H9 (cell line): Measurements from ENCODE around the gene ESRP2. TPM values are rescaled to one million over a fixed set of nuclear protein-coding genes. Genes with fewer than 3 reads are reported as not detected.

Experiments used
- DNase-seq: peaks from one replicate; pipeline ENCODE4 v3.0.0-alpha.2; 2017
- H2AFZ ChIP-seq: one replicate; pipeline ENCODE4 v1.6.1; 2013; ENCODE audit warnings: mild to moderate bottlenecking, low read length, control low read depth, moderate library complexity
- H2AK5ac ChIP-seq: 2 replicates; pipeline ENCODE4 v1.6.1; 2013; ENCODE audit warnings: low read length, control low read depth, mixed read lengths; ENCODE audit not compliant: insufficient read length
- H2BK120ac ChIP-seq: one replicate; pipeline ENCODE4 v1.6.1; 2013; ENCODE audit warnings: low read depth, mild to moderate bottlenecking, low read length, control low read depth, inconsistent platforms; ENCODE audit not compliant: poor library complexity, severe bottlenecking
- H2BK12ac ChIP-seq: 2 replicates; pipeline ENCODE4 v1.6.1; 2013; ENCODE audit warnings: low read length, control low read depth, mixed read lengths, low read depth; ENCODE audit not compliant: insufficient read length
- H2BK15ac ChIP-seq: 2 replicates; pipeline ENCODE4 v1.6.1; 2013; ENCODE audit warnings: low read depth, low read length, control low read depth
- H2BK20ac ChIP-seq: one replicate; pipeline ENCODE4 v1.6.1; 2013; ENCODE audit warnings: low read depth, mild to moderate bottlenecking, low read length, control low read depth, inconsistent platforms; ENCODE audit not compliant: poor library complexity, severe bottlenecking
- H2BK5ac ChIP-seq: 2 replicates; pipeline ENCODE4 v1.6.1; 2013; ENCODE audit warnings: low read length, control low read depth, mixed read lengths; ENCODE audit not compliant: insufficient read length
- H3K14ac ChIP-seq: 2 replicates; pipeline ENCODE4 v1.6.1; 2013; ENCODE audit warnings: low read length, control low read depth; ENCODE audit not compliant: insufficient read depth
- H3K18ac ChIP-seq: 2 replicates; pipeline ENCODE4 v1.6.1; 2013; ENCODE audit warnings: low read depth, mild to moderate bottlenecking, mixed read lengths, low read length, control low read depth; ENCODE audit not compliant: insufficient read length
- H3K23ac ChIP-seq: 2 replicates; pipeline ENCODE4 v1.6.1; 2013; ENCODE audit warnings: low read length, control low read depth, mixed read lengths, low read depth; ENCODE audit not compliant: insufficient read length
- H3K23me2 ChIP-seq: 2 replicates; pipeline ENCODE4 v1.6.1; 2013; ENCODE audit warnings: low read depth, mild to moderate bottlenecking, mixed read lengths, low read length, control low read depth; ENCODE audit not compliant: insufficient read length, poor library complexity, severe bottlenecking
- H3K27ac ChIP-seq: 2 replicates; pipeline ENCODE4 v1.5.1; 2013; ENCODE audit warnings: low read length, control low read depth, mixed read lengths, low read depth; ENCODE audit not compliant: insufficient read length
- H3K27me3 ChIP-seq: 2 replicates; pipeline ENCODE4 v1.6.1; 2013; ENCODE audit warnings: low read length, control low read depth, inconsistent platforms; ENCODE audit not compliant: insufficient read depth
- H3K4ac ChIP-seq: 2 replicates; pipeline ENCODE4 v1.6.1; 2013; ENCODE audit warnings: low read depth, mild to moderate bottlenecking, control low read depth, inconsistent platforms, low read length, moderate library complexity
- H3K4me1 ChIP-seq: 2 replicates; pipeline ENCODE4 v1.6.1; 2013; ENCODE audit warnings: low read length, control low read depth, inconsistent platforms; ENCODE audit not compliant: insufficient read depth
- H3K4me2 ChIP-seq: 2 replicates; pipeline ENCODE4 v1.6.1; 2013; ENCODE audit warnings: low read length, control low read depth, mixed read lengths; ENCODE audit not compliant: insufficient read length, insufficient read depth
- H3K56ac ChIP-seq: 2 replicates; pipeline ENCODE4 v1.6.1; 2013; ENCODE audit warnings: low read depth, mild to moderate bottlenecking, mixed read lengths, low read length, control low read depth; ENCODE audit not compliant: insufficient read length
- H3K79me1 ChIP-seq: 2 replicates; pipeline ENCODE4 v1.6.1; 2013; ENCODE audit warnings: low read depth, mild to moderate bottlenecking, moderate library complexity, low read length, control low read depth, inconsistent platforms; ENCODE audit not compliant: insufficient read depth, poor library complexity, severe bottlenecking
- H3K79me2 ChIP-seq: 2 replicates; pipeline ENCODE4 v1.6.1; 2013; ENCODE audit warnings: low read length, control low read depth, inconsistent platforms; ENCODE audit not compliant: insufficient read depth
- H3K9ac ChIP-seq: 2 replicates; pipeline ENCODE4 v1.6.1; 2013; ENCODE audit warnings: low read length, control low read depth, mixed read lengths; ENCODE audit not compliant: insufficient read length; ENCODE audit errors: extremely low read depth
- H3K9me3 ChIP-seq: one replicate; pipeline ENCODE4 v1.6.1; 2013; ENCODE audit warnings: low read depth, low read length, inconsistent platforms; ENCODE audit not compliant: control insufficient read depth
- H3T11ph ChIP-seq: one replicate; pipeline ENCODE4 v1.6.1; 2013; ENCODE audit warnings: mild to moderate bottlenecking, low read length, control low read depth, inconsistent platforms
- H4K20me1 ChIP-seq: one replicate; pipeline ENCODE4 v1.6.1; 2013; ENCODE audit not compliant: control insufficient read depth, insufficient read length, insufficient read depth
- H4K5ac ChIP-seq: 2 replicates; pipeline ENCODE4 v1.6.1; 2013; ENCODE audit warnings: low read depth, mild to moderate bottlenecking, mixed read lengths, low read length, control low read depth; ENCODE audit not compliant: insufficient read length
- H4K8ac ChIP-seq: replicated peaks from 2 replicates; pipeline ENCODE4 v1.6.1; 2013; ENCODE audit warnings: low read length, control low read depth, mixed read lengths, low read depth; ENCODE audit not compliant: insufficient read length
- H4K91ac ChIP-seq: 2 replicates; pipeline ENCODE4 v1.6.1; 2013; ENCODE audit warnings: low read depth, mild to moderate bottlenecking, moderate library complexity, mixed read lengths, low read length, control low read depth; ENCODE audit not compliant: insufficient read length
- H3K27ac Mint-ChIP-seq, 3 experiments: 2 replicates in 2 of 3; 3 replicates in 1 of 3; pipeline ENCODE4 v1.8.0; 2020 to 2021; ENCODE audit warnings: mixed read lengths in 3 of 3, mild to moderate bottlenecking in 1 of 3, moderate library complexity in 1 of 3
- H3K27me3 Mint-ChIP-seq: 2 replicates; pipeline ENCODE4 v1.8.0; 2021; ENCODE audit warnings: low read depth, mild to moderate bottlenecking, moderate library complexity, mixed read lengths
- H3K36me3 Mint-ChIP-seq, 3 experiments: 2 replicates in 2 of 3; 3 replicates in 1 of 3; pipeline ENCODE4 v1.8.0; 2020 to 2021; ENCODE audit warnings: low read depth in 3 of 3, mixed read lengths in 3 of 3; ENCODE audit not compliant: insufficient read depth in 1 of 3
- H3K4me1 Mint-ChIP-seq, 2 experiments: 2 replicates each; pipeline ENCODE4 v1.8.0; 2020; ENCODE audit warnings: mixed read lengths in 2 of 2
- H3K4me3 Mint-ChIP-seq, 2 experiments: 2 replicates in 1 of 2; 3 replicates in 1 of 2; pipeline ENCODE4 v1.8.0; 2020 to 2021; ENCODE audit warnings: mild to moderate bottlenecking in 2 of 2, mixed read lengths in 2 of 2, moderate library complexity in 1 of 2
- H3K9me3 Mint-ChIP-seq, 2 experiments: 2 replicates in 1 of 2; 3 replicates in 1 of 2; pipeline ENCODE4 v1.8.0; 2020; ENCODE audit warnings: mild to moderate bottlenecking in 2 of 2, mixed read lengths in 2 of 2, moderate library complexity in 1 of 2
- WGBS: extraction: QIAGEN DNeasy Blood & Tissue Kit; methylation state at CpG from one replicate; pipeline ENCODE4 v1.1.7; 2013; ENCODE audit warnings: missing lambda C conversion rate, low lambda C conversion rate, mixed read lengths; ENCODE audit not compliant: insufficient read length; ENCODE audit errors: extremely low coverage; 5-methylcytosine and 5-hydroxymethylcytosine counted together
- total RNA-seq: library from RNA; stranded (reverse); gene quantifications from 2 replicates; pipeline ENCODE4 v1.2.1, GENCODE V29; 2021
- TF ChIP-seq, protein P1 (sequence below): fragments of 200-600 bp; sonication (generic); conservative IDR thresholded peaks from 3 replicates; pipeline ENCODE4 v1.8.0; 2021; ENCODE audit warnings: antibody characterized with exemption, mild to moderate bottlenecking

Gene ESRP2
- total RNA-seq, 1 experiment from 2014 or later, result 59.5 TPM

DNA sequence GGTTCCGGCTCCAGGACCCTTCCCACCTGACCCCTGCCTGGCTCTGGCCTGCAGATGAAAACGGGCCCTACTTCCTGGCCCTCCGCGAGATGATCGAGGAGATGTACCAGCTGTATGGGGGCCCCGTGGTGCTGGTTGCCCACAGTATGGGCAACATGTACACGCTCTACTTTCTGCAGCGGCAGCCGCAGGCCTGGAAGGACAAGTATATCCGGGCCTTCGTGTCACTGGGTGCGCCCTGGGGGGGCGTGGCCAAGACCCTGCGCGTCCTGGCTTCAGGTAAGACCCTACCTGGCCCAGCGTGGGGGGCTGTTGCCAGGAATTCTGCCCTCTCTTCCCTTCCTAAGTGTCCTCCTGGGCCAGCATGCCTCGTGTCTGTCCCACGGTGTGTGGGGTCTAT is 19.8 kb upstream of the ESRP2 start:
- H2BK120ac ChIP-seq, result no peak overlapping the region
- H2AFZ ChIP-seq, result no peak overlapping the region
- no peak for DNase-seq
- H3K23me2 ChIP-seq, result no peaks in the 10 kb centered on the region
- Mint-ChIP-seq H3K9me3 (no peaks in the 10 kb centered on the region), H3K4me3 (no peak overlapping the region), H3K36me3 (peaks cover 0 to 17% (median 1%) of the 10 kb centered on the region in 3 experiments; a peak in 3 of 7 replicates), H3K27me3 (no peaks in the 10 kb centered on the region), H3K27ac (no peak overlapping the region), H3K4me1 (0 out of 4 replicates have a peak, but pooled peaks cover 0 to 3% of the 10 kb centered on the region in 2 experiments)
- no peaks in the 10 kb centered on the region for H3K4me1 ChIP-seq
- no peak overlapping the region for H3K18ac ChIP-seq
- H2BK5ac ChIP-seq, result no peak overlapping the region
- H4K8ac ChIP-seq, result no peak overlapping the region
- no peak overlapping the region for H2BK15ac ChIP-seq
- H4K91ac ChIP-seq, result no peak overlapping the region
- no peak overlapping the region for H3K23ac ChIP-seq
- H3K27me3 ChIP-seq, result no peaks in the 10 kb centered on the region
- no peak overlapping the region for H3K4ac ChIP-seq
- no peaks in the 10 kb centered on the region for H3K79me1 ChIP-seq
- no peak overlapping the region for H2BK12ac ChIP-seq
- H3T11ph ChIP-seq, result no peak overlapping the region
- H3K9me3 ChIP-seq, result no peaks in the 10 kb centered on the region
- H2AK5ac ChIP-seq, result no peak overlapping the region
- no peak overlapping the region for H3K4me2 ChIP-seq
- no peak overlapping the region for H2BK20ac ChIP-seq
- TF ChIP-seq, protein P1, sequence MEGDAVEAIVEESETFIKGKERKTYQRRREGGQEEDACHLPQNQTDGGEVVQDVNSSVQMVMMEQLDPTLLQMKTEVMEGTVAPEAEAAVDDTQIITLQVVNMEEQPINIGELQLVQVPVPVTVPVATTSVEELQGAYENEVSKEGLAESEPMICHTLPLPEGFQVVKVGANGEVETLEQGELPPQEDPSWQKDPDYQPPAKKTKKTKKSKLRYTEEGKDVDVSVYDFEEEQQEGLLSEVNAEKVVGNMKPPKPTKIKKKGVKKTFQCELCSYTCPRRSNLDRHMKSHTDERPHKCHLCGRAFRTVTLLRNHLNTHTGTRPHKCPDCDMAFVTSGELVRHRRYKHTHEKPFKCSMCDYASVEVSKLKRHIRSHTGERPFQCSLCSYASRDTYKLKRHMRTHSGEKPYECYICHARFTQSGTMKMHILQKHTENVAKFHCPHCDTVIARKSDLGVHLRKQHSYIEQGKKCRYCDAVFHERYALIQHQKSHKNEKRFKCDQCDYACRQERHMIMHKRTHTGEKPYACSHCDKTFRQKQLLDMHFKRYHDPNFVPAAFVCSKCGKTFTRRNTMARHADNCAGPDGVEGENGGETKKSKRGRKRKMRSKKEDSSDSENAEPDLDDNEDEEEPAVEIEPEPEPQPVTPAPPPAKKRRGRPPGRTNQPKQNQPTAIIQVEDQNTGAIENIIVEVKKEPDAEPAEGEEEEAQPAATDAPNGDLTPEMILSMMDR, result no peak
- H3K27ac ChIP-seq, result no peak overlapping the region
- H4K20me1 ChIP-seq, result no peaks in the 10 kb centered on the region
- H3K9ac ChIP-seq, result no peak overlapping the region
- WGBS, result no CpG with 5 or more reads among the region's 18 CpGs
- no peak overlapping the region for H4K5ac ChIP-seq
- H3K79me2 ChIP-seq, result no peaks in the 10 kb centered on the region
- no peak overlapping the region for H3K56ac ChIP-seq
- H3K14ac ChIP-seq, result no peak overlapping the region
